Esophagus (tissue), 2 donors: ENCODE measurements around the gene CHRM2. TPM values are rescaled to one million over a fixed set of nuclear protein-coding genes. Genes with fewer than 3 reads are reported as not detected.

Experiments used
- H3K27ac ChIP-seq, 2 donors: one replicate each; pipeline ENCODE4 v1.5.1; 2013; ENCODE audit warnings: low read depth in 2 of 2, mild to moderate bottlenecking in 2 of 2, inconsistent platforms in 1 of 2, low read length in 1 of 2, moderate library complexity in 1 of 2
- H3K27me3 ChIP-seq, 2 donors: one replicate each; pipeline ENCODE4 v1.6.1; 2013; ENCODE audit warnings: low read length in 2 of 2, control low read depth in 1 of 2, mild to moderate bottlenecking in 1 of 2; ENCODE audit not compliant: insufficient read depth in 2 of 2, control insufficient read depth in 1 of 2
- H3K36me3 ChIP-seq, 2 donors: one replicate each; pipeline ENCODE4 v1.6.1; 2013; ENCODE audit warnings: low read length in 1 of 2; ENCODE audit not compliant: control insufficient read depth in 2 of 2, insufficient read depth in 2 of 2
- H3K4me1 ChIP-seq, 2 donors: one replicate each; pipeline ENCODE4 v1.6.1; 2013; ENCODE audit warnings: low read length in 1 of 2; ENCODE audit not compliant: control insufficient read depth in 2 of 2, insufficient read depth in 2 of 2
- H3K4me3 ChIP-seq, 2 donors: one replicate each; pipeline ENCODE4 v1.5.1; 2013; ENCODE audit warnings: low read length in 2 of 2, mild to moderate bottlenecking in 2 of 2, low read depth in 1 of 2, moderate library complexity in 1 of 2
- H3K9me3 ChIP-seq, 2 donors: one replicate each; pipeline ENCODE4 v1.6.1; 2013; ENCODE audit warnings: mild to moderate bottlenecking in 2 of 2, low read depth in 1 of 2, low read length in 1 of 2, moderate library complexity in 1 of 2; ENCODE audit not compliant: control insufficient read depth in 2 of 2, insufficient read depth in 1 of 2
- WGBS, 2 donors: extraction: QIAGEN DNeasy Blood & Tissue Kit; methylation state at CpG; one replicate each; pipeline ENCODE4 v1.1.7; 2013; 5-methylcytosine and 5-hydroxymethylcytosine counted together
- polyA plus RNA-seq, 2 donors: library from polyadenylated mRNA; stranded (reverse); fragments of 200-250 nt; gene quantifications; one replicate each; pipeline ENCODE4 v1.2.3, GENCODE V29; 2013
- donor health status: healthy with polysubstance abuse.
- donor health status: Bipolar disorder and iron deficiency.

CHRM2 gene
- polyA plus RNA-seq, 2 donors = 0.04 to 0.12 TPM

DNA sequence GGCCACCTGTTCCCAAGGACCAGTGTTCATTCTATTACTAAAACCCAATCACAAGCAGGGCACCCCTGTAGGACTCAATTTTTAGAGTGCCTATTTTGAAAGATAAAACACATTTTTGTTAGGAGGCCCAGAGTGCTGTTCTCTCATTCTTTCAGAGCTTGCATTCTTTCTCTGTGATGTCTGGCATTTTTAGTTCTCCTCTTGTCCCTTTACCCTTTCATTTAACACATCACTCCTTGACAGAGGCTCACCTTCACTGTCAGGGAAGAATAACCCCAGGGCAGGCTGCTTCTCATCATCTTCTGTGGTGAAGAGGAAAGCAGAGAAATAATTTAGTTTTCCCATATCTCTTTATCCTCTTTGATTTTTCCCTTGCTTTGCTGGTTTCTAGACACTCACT lies 73.9 kb downstream of the CHRM2 start:
- no peaks in the 10 kb centered on the region for H3K9me3 ChIP-seq
- H3K4me1 ChIP-seq = no peaks in the 10 kb centered on the region
- no peaks in the 10 kb centered on the region for H3K27me3 ChIP-seq
- no peak overlapping the region for H3K27ac ChIP-seq
- H3K36me3 ChIP-seq = no peaks in the 10 kb centered on the region
- H3K4me3 ChIP-seq = no peak overlapping the region

- H3K27ac ChIP-seq = no peak overlapping the region
- no peaks in the 10 kb centered on the region for H3K27me3 ChIP-seq
- H3K4me1 ChIP-seq = no peaks in the 10 kb centered on the region
- WGBS, 2 donors = 56 to 59% methylated on average over 1 of the region's 1 CpG
- H3K36me3 ChIP-seq = no peaks in the 10 kb centered on the region
- H3K4me3 ChIP-seq = no peak overlapping the region
- no peaks in the 10 kb centered on the region for H3K9me3 ChIP-seq
Measured at GRCh38 chr7:136942994-136943393, 74.5 kb downstream of the CHRM2 start.

GRCh38 chr7:136947347-136947746 lies 78.9 kb downstream of the CHRM2 start:
- H3K27ac ChIP-seq = no peak overlapping the region
- no peaks in the 10 kb centered on the region for H3K9me3 ChIP-seq
- H3K4me1 ChIP-seq = no peaks in the 10 kb centered on the region
- H3K27me3 ChIP-seq = no peaks in the 10 kb centered on the region
- no peaks in the 10 kb centered on the region for H3K36me3 ChIP-seq
- H3K4me3 ChIP-seq = no peak overlapping the region

- peaks cover 0 to under 1% of the 10 kb centered on the region in 2 donors for H3K9me3 ChIP-seq
- H3K4me3 ChIP-seq = no peak overlapping the region
- H3K4me1 ChIP-seq = no peaks in the 10 kb centered on the region
- WGBS, 2 donors = 70 to 74% methylated on average over 3 of the region's 3 CpGs
- no peaks in the 10 kb centered on the region for H3K36me3 ChIP-seq
- H3K27ac ChIP-seq = no peak overlapping the region
- no peaks in the 10 kb centered on the region for H3K27me3 ChIP-seq
Measured at GRCh38 chr7:136950331-136950730, 81.9 kb downstream of the CHRM2 start.

- Histone ChIP-seq H3K27ac (no peak overlapping the region), H3K27me3 (no peaks in the 10 kb centered on the region), H3K9me3 (peaks cover 0 to 5% of the 10 kb centered on the region in 2 donors), H3K4me1 (no peaks in the 10 kb centered on the region), H3K4me3 (no peak overlapping the region), H3K36me3 (no peaks in the 10 kb centered on the region)
- 67 to 79% methylated on average over 3 of the region's 3 CpGs for WGBS, 2 donors
Measured at GRCh38 chr7:136953386-136953785, 84.9 kb downstream of the CHRM2 start.

GRCh38 chr7:136956232-136956631 lies 87.8 kb downstream of the CHRM2 start:
- peaks cover 0 to 5% of the 10 kb centered on the region in 2 donors for H3K9me3 ChIP-seq
- no peaks in the 10 kb centered on the region for H3K36me3 ChIP-seq
- 74 to 91% methylated on average over 1 of the region's 1 CpG for WGBS, 2 donors
- H3K4me1 ChIP-seq = no peaks in the 10 kb centered on the region
- no peak overlapping the region for H3K4me3 ChIP-seq
- no peaks in the 10 kb centered on the region for H3K27me3 ChIP-seq
- H3K27ac ChIP-seq = no peak overlapping the region

GRCh38 chr7:136956671-136957070 lies 88.2 kb downstream of the CHRM2 start:
- H3K36me3 ChIP-seq = no peaks in the 10 kb centered on the region
- peaks cover 0 to 5% of the 10 kb centered on the region in 2 donors for H3K9me3 ChIP-seq
- no peak overlapping the region for H3K4me3 ChIP-seq
- no peak overlapping the region for H3K27ac ChIP-seq
- no peaks in the 10 kb centered on the region for H3K4me1 ChIP-seq
- WGBS, 2 donors = 79 to 85% methylated on average over 3 of the region's 3 CpGs
- no peaks in the 10 kb centered on the region for H3K27me3 ChIP-seq

- peaks cover 0 to 5% of the 10 kb centered on the region in 2 donors for H3K9me3 ChIP-seq
- 62 to 66% methylated on average over 2 of the region's 2 CpGs for WGBS, 2 donors
- H3K36me3 ChIP-seq = no peaks in the 10 kb centered on the region
- H3K4me1 ChIP-seq = no peaks in the 10 kb centered on the region
- H3K27me3 ChIP-seq = no peaks in the 10 kb centered on the region
- no peak overlapping the region for H3K27ac ChIP-seq
- H3K4me3 ChIP-seq = no peak overlapping the region
Measured at GRCh38 chr7:136957391-136957790, 88.9 kb downstream of the CHRM2 start.

DNA sequence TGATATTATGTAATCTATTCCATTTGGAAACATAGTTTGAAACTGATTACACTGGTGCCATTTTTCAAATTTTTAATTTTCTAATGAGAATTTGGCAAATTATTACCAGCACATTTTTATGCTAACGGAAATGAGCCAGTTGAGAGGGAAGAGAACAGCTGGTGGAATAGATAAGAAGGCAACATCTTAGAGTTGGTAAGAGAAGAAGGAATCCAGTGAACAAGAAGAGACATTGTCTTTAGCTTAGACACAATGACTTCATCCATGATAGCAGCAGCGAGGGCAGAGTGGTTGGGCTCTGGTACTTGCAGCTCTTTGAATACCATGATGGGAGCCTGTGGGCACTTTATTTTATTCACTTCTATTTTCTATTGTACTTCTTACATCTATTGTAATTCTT lies 89.6 kb downstream of the CHRM2 start:
- Histone ChIP-seq H3K27me3 (no peaks in the 10 kb centered on the region), H3K9me3 (peaks cover 0 to 5% of the 10 kb centered on the region in 2 donors), H3K27ac (no peak overlapping the region), H3K36me3 (no peaks in the 10 kb centered on the region), H3K4me3 (no peak overlapping the region), H3K4me1 (no peaks in the 10 kb centered on the region)
- WGBS, 2 donors = 61 to 62% methylated on average over 2 of the region's 2 CpGs

DNA sequence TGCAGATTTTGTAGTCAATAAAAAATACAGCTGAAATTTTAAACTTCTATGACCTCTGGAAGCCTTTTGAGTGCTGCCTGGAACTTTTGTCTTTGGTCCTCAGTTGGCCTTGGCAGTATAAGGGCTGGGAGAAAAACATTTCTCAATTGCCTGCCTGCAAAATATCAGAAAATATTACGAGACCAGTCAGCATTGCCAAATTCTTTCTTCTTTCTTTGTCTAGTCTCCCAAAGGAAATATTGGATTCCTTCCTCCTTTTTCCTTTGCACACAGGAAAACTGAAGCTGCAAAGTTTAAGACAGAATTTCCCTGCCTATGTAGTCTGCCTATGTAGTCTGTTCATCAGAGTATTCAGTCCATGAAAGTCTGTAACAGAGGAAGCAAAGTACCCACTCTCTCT lies 95.9 kb downstream of the CHRM2 start:
- WGBS, 2 donors = 19 to 30% methylated on average over 1 of the region's 1 CpG
- no peaks in the 10 kb centered on the region for H3K9me3 ChIP-seq
- no peak overlapping the region for H3K4me3 ChIP-seq
- H3K27ac ChIP-seq = no peak overlapping the region
- no peaks in the 10 kb centered on the region for H3K36me3 ChIP-seq
- no peaks in the 10 kb centered on the region for H3K4me1 ChIP-seq
- no peaks in the 10 kb centered on the region for H3K27me3 ChIP-seq
